22Rv1 (cell line): ENCODE data around the gene SERPINB13.

Source experiments
- H3K27ac ChIP-seq: fragments of 450-650 bp; 2 replicates; pipeline ENCODE4 v1.5.1; 2017
- ZFX ChIP-seq: fragments of 450-650 bp; IDR thresholded peaks from 2 replicates; pipeline ENCODE4 v1.6.1; 2017; ENCODE audit warnings: antibody characterized with exemption, borderline replicate concordance
- TF ChIP-seq, protein P1 (sequence below): fragments of 450-650 bp; IDR thresholded peaks from 2 replicates; pipeline ENCODE4 v1.5.1; 2017; ENCODE audit warnings: mild to moderate bottlenecking

SERPINB13 gene

GRCh38 chr18:63604791-63605567, 17.8 kb downstream of the SERPINB13 start:
- TF ChIP-seq, protein P1, sequence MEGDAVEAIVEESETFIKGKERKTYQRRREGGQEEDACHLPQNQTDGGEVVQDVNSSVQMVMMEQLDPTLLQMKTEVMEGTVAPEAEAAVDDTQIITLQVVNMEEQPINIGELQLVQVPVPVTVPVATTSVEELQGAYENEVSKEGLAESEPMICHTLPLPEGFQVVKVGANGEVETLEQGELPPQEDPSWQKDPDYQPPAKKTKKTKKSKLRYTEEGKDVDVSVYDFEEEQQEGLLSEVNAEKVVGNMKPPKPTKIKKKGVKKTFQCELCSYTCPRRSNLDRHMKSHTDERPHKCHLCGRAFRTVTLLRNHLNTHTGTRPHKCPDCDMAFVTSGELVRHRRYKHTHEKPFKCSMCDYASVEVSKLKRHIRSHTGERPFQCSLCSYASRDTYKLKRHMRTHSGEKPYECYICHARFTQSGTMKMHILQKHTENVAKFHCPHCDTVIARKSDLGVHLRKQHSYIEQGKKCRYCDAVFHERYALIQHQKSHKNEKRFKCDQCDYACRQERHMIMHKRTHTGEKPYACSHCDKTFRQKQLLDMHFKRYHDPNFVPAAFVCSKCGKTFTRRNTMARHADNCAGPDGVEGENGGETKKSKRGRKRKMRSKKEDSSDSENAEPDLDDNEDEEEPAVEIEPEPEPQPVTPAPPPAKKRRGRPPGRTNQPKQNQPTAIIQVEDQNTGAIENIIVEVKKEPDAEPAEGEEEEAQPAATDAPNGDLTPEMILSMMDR, result no peak
- TF ChIP-seq ZFX, result no peak
- no peak overlapping the region for H3K27ac ChIP-seq

DNA sequence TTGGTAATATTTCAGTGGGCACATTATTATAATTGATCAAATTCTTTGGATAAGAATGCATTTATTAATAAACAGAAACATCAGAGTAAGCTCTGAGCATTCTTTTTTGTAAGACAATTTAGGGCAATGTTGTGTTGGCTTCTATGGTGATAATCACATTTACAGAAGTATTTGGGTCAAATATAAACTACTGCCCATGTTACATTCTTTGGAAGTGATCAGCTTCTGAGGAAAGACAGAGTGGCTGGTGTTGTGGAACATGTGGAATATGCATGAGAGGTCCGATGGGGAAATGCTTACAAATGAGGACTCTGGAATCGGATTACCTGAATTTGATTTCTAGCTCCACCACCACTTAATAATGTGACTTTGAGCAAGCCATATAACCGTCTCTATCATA, 19.4 kb downstream of the SERPINB13 start:
- no peak overlapping the region for H3K27ac ChIP-seq
- TF ChIP-seq, protein P1, result no peak
- no peak for TF ChIP-seq ZFX

DNA sequence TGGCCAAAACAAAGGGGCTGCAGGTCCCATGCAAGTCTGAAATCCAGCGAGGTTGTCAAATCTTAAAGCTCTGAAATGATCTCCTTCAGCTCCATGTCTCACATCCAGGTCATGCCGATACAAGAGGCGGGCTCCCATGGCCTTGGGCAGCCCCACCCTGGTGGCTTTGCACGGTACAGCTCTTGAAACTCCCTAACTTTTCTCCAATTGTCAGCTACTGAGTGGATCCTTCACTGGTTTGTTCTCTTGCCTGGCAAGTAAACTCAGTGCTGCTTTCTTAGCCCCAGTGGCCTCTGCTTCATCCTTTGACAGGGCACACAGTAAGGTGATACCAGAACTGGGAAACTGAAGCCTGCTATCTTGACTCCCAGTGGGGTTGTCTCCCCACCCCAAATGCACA, 26.3 kb downstream of the SERPINB13 start:
- TF ChIP-seq, protein P1, result no peak
- TF ChIP-seq ZFX, result no peak
- no peak overlapping the region for H3K27ac ChIP-seq

GRCh38 chr18:63617049-63617914, 30.1 kb downstream of the SERPINB13 start:
- TF ChIP-seq, protein P1, result no peak
- TF ChIP-seq ZFX, result no peak
- H3K27ac ChIP-seq, result no peak overlapping the region

DNA sequence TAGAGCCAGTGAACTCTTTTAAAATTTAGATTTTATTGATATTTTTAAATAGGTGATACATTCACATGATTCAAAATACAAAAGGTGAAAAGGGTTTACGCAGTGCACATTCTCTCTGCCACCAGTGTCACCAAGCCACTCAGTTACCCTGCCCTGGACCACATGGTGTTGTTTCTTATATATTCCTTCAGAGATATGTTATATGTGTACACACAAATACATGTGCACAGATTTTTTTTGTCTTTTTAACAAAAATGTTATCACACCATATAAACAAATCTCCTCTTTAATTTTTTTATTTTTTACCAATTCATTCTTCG, 30.7 kb downstream of the SERPINB13 start:
- TF ChIP-seq, protein P1, result no peak
- no peak for TF ChIP-seq ZFX
- H3K27ac ChIP-seq, result no peak overlapping the region

GRCh38 chr18:63619661-63620060, 32.5 kb downstream of the SERPINB13 start:
- no peak for TF ChIP-seq ZFX
- TF ChIP-seq, protein P1, result no peak

GRCh38 chr18:63624863-63625262, 37.7 kb downstream of the SERPINB13 start:
- no peak overlapping the region for H3K27ac ChIP-seq
- TF ChIP-seq ZFX, result no peak
- TF ChIP-seq, protein P1, result no peak

More at GRCh38 chr18:63619661-63620060, 32.5 kb downstream of the SERPINB13 start:
- no peak overlapping the region for H3K27ac ChIP-seq
